Epithelial cell of prostate (primary cell): ENCODE data around the gene STMND1.

ENCODE experiments used
- DNase-seq: peaks from one replicate; pipeline ENCODE4 v3.0.0-alpha.2; 2011; ENCODE audit warnings: low read depth, low spot score
- H3K27ac ChIP-seq: fragments of 450-650 bp; 2 replicates; pipeline ENCODE4 v1.5.1; 2017; ENCODE audit warnings: mild to moderate bottlenecking

The STMND1 gene

DNA sequence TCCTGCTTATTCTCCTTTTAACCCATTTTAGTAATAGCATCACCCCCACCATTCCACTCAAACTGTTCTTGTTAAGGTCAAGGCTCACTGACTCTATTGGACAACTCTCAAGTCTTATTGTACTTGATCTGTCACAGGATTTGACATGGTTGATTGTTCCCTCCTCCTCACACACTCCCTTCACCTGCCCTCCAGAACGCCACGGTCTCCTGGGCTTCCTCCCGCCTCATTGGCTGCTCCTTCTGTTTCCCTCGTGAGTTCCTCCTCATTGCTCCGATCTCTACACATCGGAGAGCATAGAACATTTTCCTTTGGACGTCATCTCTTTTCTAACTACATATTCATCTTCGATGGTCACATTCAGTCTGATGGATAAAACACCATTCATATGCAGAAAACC, 55.1 kb downstream of the STMND1 start:
- no peak overlapping the region for H3K27ac ChIP-seq
- no peak for DNase-seq

GRCh38 chr6:17157617-17158016, 55.8 kb downstream of the STMND1 start:
- no peak overlapping the region for H3K27ac ChIP-seq
- DNase-seq, result no peak

GRCh38 chr6:17159240-17159639, 57.4 kb downstream of the STMND1 start:
- DNase-seq, result no peak
- no peak overlapping the region for H3K27ac ChIP-seq

DNA sequence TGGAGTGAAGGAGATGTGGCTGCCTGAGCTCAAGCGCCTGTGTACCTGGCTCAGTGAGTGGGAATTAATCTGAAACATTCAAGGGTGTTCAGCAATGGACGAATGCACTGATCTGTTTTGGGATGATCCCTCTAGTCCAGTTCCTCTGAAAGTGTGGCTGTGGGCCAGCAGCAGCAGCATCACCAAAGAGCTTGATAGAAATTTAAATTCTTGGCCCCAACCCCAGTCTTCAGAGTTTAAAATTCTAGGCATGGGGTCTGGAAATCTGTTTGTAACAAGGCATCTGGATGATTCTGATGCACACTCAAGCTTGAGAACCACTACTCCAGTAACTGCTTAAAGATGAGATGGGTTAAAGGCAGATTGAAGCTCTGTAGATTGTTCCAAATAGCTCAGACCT, 59.2 kb downstream of the STMND1 start:
- no peak overlapping the region for H3K27ac ChIP-seq
- no peak for DNase-seq

DNA sequence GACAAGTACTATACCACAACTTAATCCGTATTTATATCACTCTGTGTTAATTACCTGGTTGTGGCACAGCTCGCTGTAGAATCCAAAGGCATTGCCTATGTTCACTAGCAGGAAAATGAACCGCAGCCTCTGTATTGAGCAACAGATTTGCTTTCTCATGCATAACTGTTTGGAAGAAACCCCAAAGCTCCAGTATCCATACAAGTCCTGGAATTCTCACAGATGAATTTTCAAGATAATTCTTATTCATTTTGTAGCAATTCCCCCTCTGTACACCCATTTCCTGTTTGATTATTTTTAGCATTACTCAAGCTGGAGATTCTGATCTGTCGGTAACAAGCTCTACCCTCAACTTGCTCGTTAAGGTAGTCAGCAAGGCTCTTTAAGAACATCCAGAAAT, 63.5 kb downstream of the STMND1 start:
- DNase-seq, result no peak
- H3K27ac ChIP-seq, result no peak overlapping the region

GRCh38 chr6:17167327-17167979, 65.6 kb downstream of the STMND1 start:
- DNase-seq, result no peak
- H3K27ac ChIP-seq, result no peak overlapping the region

- DNase-seq, result no peak
These were observed 67.4 kb downstream of the STMND1 start for GRCh38 chr6:17169291-17169690.

GRCh38 chr6:17169711-17170110, 67.9 kb downstream of the STMND1 start:
- DNase-seq, result no peak
- H3K27ac ChIP-seq, result no peak overlapping the region

More at GRCh38 chr6:17169291-17169690, 67.4 kb downstream of the STMND1 start:
- no peak overlapping the region for H3K27ac ChIP-seq

- DNase-seq, result no peak
These were observed 71.1 kb downstream of the STMND1 start for GRCh38 chr6:17172836-17173470.

DNA sequence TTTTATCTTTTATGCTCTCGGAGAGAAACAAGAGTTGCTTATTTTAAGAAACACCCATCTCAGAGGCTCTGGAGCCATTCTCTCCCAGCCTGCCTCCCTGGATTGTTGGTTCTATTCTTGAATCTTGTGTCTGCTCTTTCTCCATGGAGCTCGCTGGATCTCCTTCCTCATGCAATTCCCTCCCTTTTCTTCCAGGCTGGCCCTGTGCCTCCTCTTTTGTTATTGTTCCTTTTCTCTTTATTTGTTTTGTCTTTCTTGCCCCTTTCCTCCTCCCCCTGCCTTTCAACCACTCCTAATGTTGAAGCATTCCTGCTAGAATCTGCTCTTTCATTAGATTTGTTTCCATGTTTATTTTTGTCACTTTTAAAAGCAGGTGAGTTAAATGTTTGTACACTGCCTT, 76.5 kb downstream of the STMND1 start:
- no peak for DNase-seq
- H3K27ac ChIP-seq, result peak overlapping the region; percentile 82

More at GRCh38 chr6:17172836-17173470, 71.1 kb downstream of the STMND1 start:
- H3K27ac ChIP-seq, result no peak overlapping the region

DNA sequence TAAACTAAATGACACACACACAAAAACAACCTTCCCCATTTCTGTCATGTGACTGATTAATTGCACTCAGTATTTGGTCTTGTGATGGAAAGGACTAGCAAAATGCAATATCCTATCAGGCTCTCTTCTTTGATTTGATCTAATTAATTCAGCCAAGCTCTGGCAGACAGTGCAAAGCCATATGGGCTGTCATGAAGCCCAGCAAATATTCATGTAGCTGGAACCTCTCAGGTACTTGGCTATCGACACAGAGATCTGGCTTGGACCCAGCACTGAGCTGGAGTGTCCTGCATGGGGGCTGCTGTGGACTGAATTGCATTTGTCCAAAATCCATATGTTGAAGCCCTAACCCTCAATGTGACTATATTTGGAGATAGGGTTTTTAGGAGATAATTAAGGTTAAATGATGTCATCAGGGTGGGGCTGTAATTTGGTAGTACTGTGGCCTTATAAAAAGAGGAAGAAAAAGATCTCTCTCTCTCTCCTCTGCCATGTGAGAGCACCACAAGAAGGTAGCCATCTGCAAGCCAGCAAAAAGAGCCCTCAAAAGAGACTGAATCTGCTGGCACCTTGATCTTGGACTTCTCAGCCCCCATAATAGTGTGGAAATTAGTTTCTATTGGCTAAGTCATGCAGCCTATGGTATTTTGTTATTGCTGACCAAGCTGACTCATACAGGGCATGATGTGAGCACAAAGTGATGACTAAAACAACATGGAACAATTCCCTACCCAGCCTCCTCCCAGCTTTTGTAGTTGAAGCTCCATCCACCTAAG, 77.1 kb downstream of the STMND1 start:
- peak overlapping the region; percentile 82 for H3K27ac ChIP-seq
- DNase-seq, result peak; percentile 68

DNA sequence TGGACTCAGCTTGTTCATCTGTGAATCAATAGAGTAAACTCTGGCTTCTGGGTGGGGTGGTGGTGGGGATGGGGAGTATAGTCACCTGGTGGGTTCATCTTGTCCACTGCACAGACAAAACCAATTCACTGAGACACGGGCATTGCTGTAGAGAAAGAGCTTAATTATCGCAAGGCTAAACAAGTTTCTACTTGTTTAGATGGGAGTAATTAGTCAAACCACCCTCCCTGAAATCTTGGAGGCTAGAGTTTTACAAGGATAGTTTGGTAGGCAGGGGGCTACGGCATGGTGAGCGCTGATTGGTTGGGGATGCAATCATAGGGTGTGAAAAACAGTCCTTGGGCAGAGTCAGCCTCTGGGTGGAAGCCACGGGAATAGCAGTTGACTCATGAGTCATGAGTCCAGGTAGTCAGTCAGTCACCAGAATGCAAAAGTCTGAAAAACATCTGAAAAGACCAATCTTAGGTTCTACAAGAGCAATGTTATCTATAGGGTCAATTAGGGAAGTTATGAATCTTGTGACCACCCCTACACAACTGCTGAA, 77.8 kb downstream of the STMND1 start:
- peak; percentile 20 for DNase-seq
- peak overlapping the region; percentile 82 for H3K27ac ChIP-seq
